Activated CD4-positive, alpha-beta T cell treated with anti-CD3 and anti-CD28 coated beads, Interleukin-2, amount 10 ng/mL, durations not matched to agents 24 days and 14 days (primary cell): ENCODE data around the gene TIMM44. TPM values are rescaled to one million over a fixed set of nuclear protein-coding genes. Genes with fewer than 3 reads are reported as not detected.

Source experiments
- DNase-seq: peaks from one replicate; pipeline ENCODE4 v3.0.0; 2022
- H3K27ac Mint-ChIP-seq: one replicate; pipeline ENCODE4 v1.8.0; 2022; ENCODE audit warnings: mild to moderate bottlenecking, mixed read lengths
- H3K27me3 Mint-ChIP-seq: one replicate; pipeline ENCODE4 v1.8.0; 2022; ENCODE audit warnings: mixed read lengths
- H3K36me3 Mint-ChIP-seq: one replicate; pipeline ENCODE4 v1.8.0; 2022; ENCODE audit warnings: low read depth, mild to moderate bottlenecking, mixed read lengths
- H3K4me1 Mint-ChIP-seq: one replicate; pipeline ENCODE4 v1.8.0; 2021; ENCODE audit warnings: mixed read lengths
- H3K4me3 Mint-ChIP-seq: one replicate; pipeline ENCODE4 v1.8.0; 2022; ENCODE audit warnings: mild to moderate bottlenecking, moderate library complexity, mixed read lengths
- H3K9me3 Mint-ChIP-seq: one replicate; pipeline ENCODE4 v1.8.0; 2021; ENCODE audit warnings: mixed read lengths
- intact Hi-C: fragments of 100-400 bp; cut with micrococcal nuclease; formaldehyde crosslinking; loops from one replicate; pipeline ENCODE4 v1.15.1; 2023
- total RNA-seq: library from RNA; stranded (reverse); gene quantifications from 2 replicates; pipeline ENCODE4 v1.2.3, GENCODE V29; 2022

The TIMM44 gene
- total RNA-seq, 1 donor from 2014 or later: 111 TPM

DNA sequence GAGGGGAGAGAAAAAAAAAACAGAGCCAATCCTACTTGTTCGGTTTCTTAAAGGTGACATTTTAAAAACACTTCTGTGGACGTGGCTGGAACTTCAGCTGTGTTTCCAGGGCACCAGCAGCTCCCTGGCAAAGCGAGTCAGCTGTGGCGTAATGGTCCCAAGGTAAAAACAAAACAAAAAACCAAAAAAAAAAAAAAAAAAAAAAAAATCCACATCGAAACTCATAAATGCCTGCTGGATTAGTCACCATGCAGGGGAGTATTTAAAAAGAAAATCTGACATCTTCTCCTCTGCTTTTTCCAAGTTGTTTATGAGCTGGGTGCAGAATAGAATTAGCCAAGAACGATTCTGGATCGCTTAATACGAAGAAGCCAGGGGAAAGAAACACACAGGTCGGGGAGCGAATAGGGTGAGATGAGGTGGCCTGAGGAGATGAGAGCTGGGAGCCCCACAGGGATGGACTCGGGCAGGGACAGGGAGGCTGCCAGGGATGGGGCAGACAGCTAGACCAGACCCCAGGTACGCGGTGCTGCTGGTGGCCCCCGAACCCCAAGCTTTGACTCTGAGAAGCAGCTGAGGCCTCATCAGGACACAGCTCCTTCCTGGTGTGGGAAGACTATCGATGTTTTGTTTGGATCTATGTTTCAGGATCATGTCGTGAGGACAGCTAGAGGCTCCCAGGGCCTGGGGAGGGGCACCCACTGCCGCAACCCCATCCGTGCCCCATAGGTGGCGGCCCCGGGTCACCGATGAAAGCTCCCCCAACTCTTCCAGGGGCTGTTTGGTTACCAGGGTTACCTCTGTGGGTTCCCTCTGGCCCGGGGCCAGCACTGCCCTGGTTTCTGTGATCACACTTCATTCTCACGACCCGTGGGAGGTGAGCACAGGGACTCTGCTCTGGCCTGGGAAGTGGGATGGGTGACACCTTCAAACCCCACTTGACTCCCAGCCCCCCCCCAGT is 14.4 kb downstream of the TIMM44 start:
- DNase-seq: peak; percentile 88
- Mint-ChIP-seq H3K36me3 (peaks cover 23% of the 10 kb centered on the region), H3K4me1 (peaks cover 14% of the 10 kb centered on the region), H3K9me3 (no peaks in the 10 kb centered on the region), H3K27me3 (no peaks in the 10 kb centered on the region), H3K27ac (peak overlapping the region; percentile 68), H3K4me3 (no peak overlapping the region)
- intact Hi-C loops: no loop called here

DNA sequence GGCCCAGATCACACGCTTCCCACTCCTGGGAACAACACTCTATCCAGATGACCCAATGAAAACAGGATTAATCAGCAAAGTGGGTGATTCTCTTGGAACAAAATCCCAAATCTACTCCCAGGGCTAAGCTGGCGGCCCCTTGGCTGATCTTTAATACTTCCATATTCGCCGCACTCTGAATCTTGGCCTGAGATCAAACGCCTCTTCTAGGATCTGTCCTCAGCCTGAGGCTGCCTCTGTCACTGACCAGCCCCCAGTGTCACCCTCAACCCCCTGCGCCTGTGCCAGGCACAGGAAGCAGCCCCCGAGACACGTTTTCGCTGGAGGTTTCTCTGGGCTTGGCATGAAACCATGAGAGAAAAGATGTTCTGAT is 15.1 kb downstream of the TIMM44 start:
- H3K36me3 Mint-ChIP-seq: peaks cover 20% of the 10 kb centered on the region
- peaks cover 14% of the 10 kb centered on the region for H3K4me1 Mint-ChIP-seq
- intact Hi-C loops: no loop called here
- no peaks in the 10 kb centered on the region for H3K27me3 Mint-ChIP-seq
- DNase-seq: no peak
- H3K4me3 Mint-ChIP-seq: no peak overlapping the region
- H3K9me3 Mint-ChIP-seq: no peaks in the 10 kb centered on the region
- H3K27ac Mint-ChIP-seq: peak overlapping the region; percentile 40

- peak; percentile 63 for DNase-seq
- intact Hi-C loops: no loop called here
- no peak overlapping the region for H3K4me3 Mint-ChIP-seq
- no peak overlapping the region for H3K27ac Mint-ChIP-seq
- no peaks in the 10 kb centered on the region for H3K27me3 Mint-ChIP-seq
- H3K9me3 Mint-ChIP-seq: no peaks in the 10 kb centered on the region
- peaks cover 21% of the 10 kb centered on the region for H3K36me3 Mint-ChIP-seq
- H3K4me1 Mint-ChIP-seq: peaks cover 14% of the 10 kb centered on the region
These were observed 15.7 kb downstream of the TIMM44 start for GRCh38 chr19:7927605-7928333.

- H3K27ac Mint-ChIP-seq: peak overlapping the region; percentile 59
- peak overlapping the region; percentile 71 for H3K4me3 Mint-ChIP-seq
- peaks cover 15% of the 10 kb centered on the region for H3K4me1 Mint-ChIP-seq
- no peaks in the 10 kb centered on the region for H3K9me3 Mint-ChIP-seq
- H3K36me3 Mint-ChIP-seq: peaks cover 24% of the 10 kb centered on the region
- DNase-seq: no peak
- no peaks in the 10 kb centered on the region for H3K27me3 Mint-ChIP-seq
- intact Hi-C loops: no loop called here
These were observed 16.5 kb downstream of the TIMM44 start for GRCh38 chr19:7926727-7927604.

- Mint-ChIP-seq H3K36me3 (peaks cover 21% of the 10 kb centered on the region), H3K9me3 (no peaks in the 10 kb centered on the region), H3K27ac (peak within 1 kb of the TSS; percentile 82), H3K4me1 (peaks cover 20% of the 10 kb centered on the region), H3K4me3 (peak within 1 kb of the TSS; percentile 82), H3K27me3 (no peaks in the 10 kb centered on the region)
- intact Hi-C loops: no loop called here
- peak; percentile 94 for DNase-seq
These were observed 17.3 kb downstream of the TIMM44 start, which contains the start of gene CTXN1 for GRCh38 chr19:7926021-7926726. Gene CTXN1, minus strand, starts transcription at chr19:7926135. Its CDS starts 597 bp downstream, at chr19:7925538.

DNA sequence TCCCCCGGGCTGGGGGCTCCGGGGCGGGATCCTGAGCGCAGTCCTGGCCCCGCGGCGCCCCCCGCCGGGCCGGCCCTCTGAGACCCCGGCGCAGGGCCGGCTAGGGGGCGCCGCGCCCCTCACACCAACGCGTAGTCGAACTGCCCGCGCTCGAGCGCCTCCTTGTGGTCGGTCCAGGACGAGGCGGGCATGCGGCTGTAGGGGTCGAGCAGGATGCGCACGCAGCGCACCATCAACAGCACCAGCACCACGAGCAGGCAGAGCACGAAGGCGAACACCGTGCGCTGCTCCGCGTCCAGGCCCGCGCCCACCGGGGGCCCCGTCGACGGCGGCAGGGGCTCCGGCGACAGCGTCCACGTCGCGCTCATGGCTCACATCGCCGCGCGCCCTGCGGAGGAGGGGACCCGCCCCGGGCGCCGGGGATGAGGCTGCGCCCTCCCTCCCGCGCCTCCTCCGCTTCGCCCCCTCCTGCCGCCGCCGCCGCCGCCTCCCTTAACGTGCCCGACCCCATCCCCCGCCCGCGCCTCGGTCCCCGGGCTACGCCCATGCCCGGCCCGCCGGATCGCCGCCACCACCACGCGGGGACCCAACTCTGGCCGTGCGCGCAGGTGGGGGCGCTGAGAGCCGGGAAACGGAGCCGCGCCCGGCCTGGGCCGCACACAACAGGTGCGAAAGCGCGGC is 18.2 kb downstream of the TIMM44 start:
- peak overlapping the region; percentile 82 for H3K4me3 Mint-ChIP-seq
- H3K27me3 Mint-ChIP-seq: peaks cover 2% of the 10 kb centered on the region
- H3K9me3 Mint-ChIP-seq: no peaks in the 10 kb centered on the region
- DNase-seq: peak; percentile 94
- H3K27ac Mint-ChIP-seq: peak overlapping the region; percentile 82
- H3K4me1 Mint-ChIP-seq: peaks cover 25% of the 10 kb centered on the region
- intact Hi-C loops: loop anchor here (1.0 kb wide), 1 partner anchor 18 kb away; the partner anchor contains the start of gene TIMM44
- peaks cover 20% of the 10 kb centered on the region for H3K36me3 Mint-ChIP-seq

DNA sequence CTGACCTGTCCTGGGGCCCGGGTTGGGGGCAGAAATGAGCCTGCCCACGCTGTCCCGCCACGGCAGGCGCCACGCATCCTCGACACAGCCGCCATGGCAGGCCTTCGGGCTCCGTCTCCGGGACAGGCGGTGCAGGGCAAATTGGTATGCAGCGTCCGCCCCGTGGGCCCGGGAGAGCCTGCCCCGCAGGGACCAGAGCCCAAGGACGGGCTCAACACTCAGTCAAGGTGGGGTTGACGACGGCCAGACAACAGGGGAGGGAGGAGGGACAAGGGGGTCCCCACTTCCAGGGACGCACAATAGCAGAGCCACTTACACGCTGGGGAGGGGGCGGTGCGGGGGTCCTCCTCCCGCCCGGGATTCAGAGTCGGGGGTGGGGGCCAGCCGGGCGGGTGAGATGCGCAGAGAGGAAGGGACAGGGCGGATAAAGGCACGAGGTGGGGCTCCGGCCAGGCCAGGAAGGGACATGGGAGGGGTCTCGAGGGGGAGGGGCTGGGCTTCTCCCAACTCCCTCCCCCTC is 18.8 kb downstream of the TIMM44 start:
- H3K9me3 Mint-ChIP-seq: no peaks in the 10 kb centered on the region
- peaks cover 5% of the 10 kb centered on the region for H3K27me3 Mint-ChIP-seq
- peaks cover 20% of the 10 kb centered on the region for H3K36me3 Mint-ChIP-seq
- peak overlapping the region; percentile 40 for H3K4me3 Mint-ChIP-seq
- intact Hi-C loops: loop anchor here (1.0 kb wide), 1 partner anchor 19 kb away; the partner anchor contains the start of gene TIMM44
- no peak overlapping the region for H3K27ac Mint-ChIP-seq
- H3K4me1 Mint-ChIP-seq: peaks cover 29% of the 10 kb centered on the region
- no peak for DNase-seq

DNA sequence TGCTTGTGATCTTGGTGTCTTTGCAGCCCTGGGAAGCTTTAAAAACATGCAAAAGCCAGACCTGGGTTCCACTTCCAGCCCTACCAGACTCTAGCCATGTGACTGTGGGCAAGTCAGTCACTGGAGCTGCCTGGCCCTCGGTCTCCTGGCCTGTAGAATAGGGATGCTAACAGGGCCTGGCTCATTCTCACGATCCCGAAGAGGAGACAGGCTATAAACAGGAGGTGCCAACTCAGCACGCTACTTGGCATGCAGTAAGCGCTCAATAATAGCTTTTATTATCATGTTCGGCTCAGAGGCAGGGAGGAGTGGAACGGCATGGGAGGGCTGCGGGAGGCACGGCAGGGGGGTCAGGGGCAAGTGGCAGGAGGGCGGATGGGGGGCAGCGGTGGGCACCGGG is 19.2 kb downstream of the TIMM44 start:
- Mint-ChIP-seq H3K36me3 (peaks cover 20% of the 10 kb centered on the region), H3K27ac (peak overlapping the region; percentile 13), H3K27me3 (peaks cover 8% of the 10 kb centered on the region), H3K9me3 (no peaks in the 10 kb centered on the region), H3K4me3 (peak overlapping the region; percentile 66), H3K4me1 (peaks cover 31% of the 10 kb centered on the region)
- no peak for DNase-seq
- intact Hi-C loops: no loop called here

GRCh38 chr19:7923295-7924191 is 19.9 kb downstream of the TIMM44 start:
- peaks cover 9% of the 10 kb centered on the region for H3K27me3 Mint-ChIP-seq
- peaks cover 28% of the 10 kb centered on the region for H3K4me1 Mint-ChIP-seq
- intact Hi-C loops: no loop called here
- DNase-seq: no peak
- H3K4me3 Mint-ChIP-seq: peak overlapping the region; percentile 6
- H3K27ac Mint-ChIP-seq: peak overlapping the region; percentile 32
- peaks cover 17% of the 10 kb centered on the region for H3K36me3 Mint-ChIP-seq
- no peaks in the 10 kb centered on the region for H3K9me3 Mint-ChIP-seq

DNA sequence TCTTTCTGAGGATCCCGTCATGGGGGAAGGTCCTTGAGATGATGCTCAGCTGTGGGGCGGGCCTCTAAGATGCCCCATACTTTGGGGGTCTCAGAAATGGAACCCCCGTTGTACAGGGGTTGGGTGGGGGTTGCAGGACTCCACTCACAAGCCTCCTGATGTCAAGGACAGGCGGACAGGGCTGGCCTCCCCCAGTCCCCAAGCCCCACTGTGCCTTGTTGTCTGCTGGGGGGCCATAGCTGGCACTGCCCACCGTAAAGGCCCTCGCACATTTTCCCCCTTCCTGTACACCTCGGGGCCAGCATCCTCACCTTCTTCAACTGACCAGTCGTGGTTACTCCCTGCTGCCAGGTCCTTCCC is 20.6 kb downstream of the TIMM44 start:
- no peak for DNase-seq
- Mint-ChIP-seq H3K4me1 (peaks cover 30% of the 10 kb centered on the region), H3K4me3 (no peak overlapping the region), H3K36me3 (peaks cover 15% of the 10 kb centered on the region), H3K27me3 (peaks cover 15% of the 10 kb centered on the region), H3K27ac (peak overlapping the region; percentile 32), H3K9me3 (no peaks in the 10 kb centered on the region)
- intact Hi-C loops: no loop called here

GRCh38 chr19:7921967-7922835 is 21.3 kb downstream of the TIMM44 start:
- H3K36me3 Mint-ChIP-seq: peaks cover 15% of the 10 kb centered on the region

More at GRCh38 chr19:7921967-7922835, 21.3 kb downstream of the TIMM44 start:
- H3K4me1 Mint-ChIP-seq: peaks cover 30% of the 10 kb centered on the region
- intact Hi-C loops: loop anchor here (1.0 to 2.0 kb wide), 2 partner anchors 69 to 1897 kb away; partner anchors contain the start of gene FBXL12
- no peak for DNase-seq
- peaks cover 15% of the 10 kb centered on the region for H3K27me3 Mint-ChIP-seq
- H3K9me3 Mint-ChIP-seq: no peaks in the 10 kb centered on the region
- no peak overlapping the region for H3K27ac Mint-ChIP-seq
- peak overlapping the region; percentile 52 for H3K4me3 Mint-ChIP-seq
